ENCODE results near the gene ARFIP2. TPM values are rescaled to one million over a fixed set of nuclear protein-coding genes. Genes with fewer than 3 reads are reported as not detected.

The ARFIP2 gene
- total and polyA plus RNA-seq, 2 of the 8 experiments (the other 6 are each of a cell fraction or from before 2014, with no cell fraction given): 48.3 to 48.7 TPM

DNA sequence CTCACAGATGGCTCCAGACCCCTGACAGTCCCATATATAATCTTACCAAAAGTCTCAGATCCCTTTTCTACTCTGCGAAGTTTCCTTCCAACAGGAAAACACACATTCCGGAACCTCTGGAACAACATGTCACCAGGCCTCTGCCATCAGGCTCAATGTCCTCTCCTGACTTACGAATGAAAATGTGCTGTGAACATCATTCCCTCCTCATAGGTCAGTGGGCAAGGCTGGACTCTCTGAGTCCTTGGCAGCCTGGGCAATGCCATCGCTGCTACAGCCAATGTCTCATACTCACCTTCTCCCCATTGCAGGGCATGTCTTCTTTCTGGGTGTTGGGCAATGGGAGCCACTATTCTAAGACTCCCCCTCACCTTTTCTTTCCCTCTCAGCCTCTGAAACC lies 38.7 kb downstream of the ARFIP2 start (continued):
- TF ChIP-seq YY1 (IDR thresholded peaks at IDR 0.05; ENCODE audit: low read depth, low read length) (no peak), TAF1 (IDR thresholded peaks at IDR 0.05; ENCODE audit: low read depth, low read length) (no peak), CTBP2 (IDR thresholded peaks at IDR 0.05; ENCODE audit: borderline replicate concordance, insufficient read depth, insufficient read length, low read length) (no peak), EZH2 (IDR thresholded peaks at IDR 0.05; ENCODE audit: low read depth, low read length, severe bottlenecking) (no peak), POU5F1 (IDR thresholded peaks at IDR 0.05; ENCODE audit: low read depth, low read length) (no peak), CBX8 (IDR thresholded peaks at IDR 0.05; ENCODE audit: borderline replicate concordance, low read depth, low read length) (no peak)
- TF ChIP-seq, protein P1, sequence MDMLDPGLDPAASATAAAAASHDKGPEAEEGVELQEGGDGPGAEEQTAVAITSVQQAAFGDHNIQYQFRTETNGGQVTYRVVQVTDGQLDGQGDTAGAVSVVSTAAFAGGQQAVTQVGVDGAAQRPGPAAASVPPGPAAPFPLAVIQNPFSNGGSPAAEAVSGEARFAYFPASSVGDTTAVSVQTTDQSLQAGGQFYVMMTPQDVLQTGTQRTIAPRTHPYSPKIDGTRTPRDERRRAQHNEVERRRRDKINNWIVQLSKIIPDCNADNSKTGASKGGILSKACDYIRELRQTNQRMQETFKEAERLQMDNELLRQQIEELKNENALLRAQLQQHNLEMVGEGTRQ (IDR thresholded peaks at IDR 0.05; ENCODE audit: low read length): no peak
